GM19240 (cell line): ENCODE data around the gene KCNA10.
"Not testable (repeated sequence)": the region's sequence is repeated elsewhere in the genome, so short reads cannot be mapped to it uniquely, and the experiment has no call there.

ENCODE experiments used
- DNase-seq: peaks from one replicate; pipeline ENCODE4 v3.0.0; 2011; ENCODE audit warnings: low spot score; ENCODE audit not compliant: insufficient read length

The KCNA10 gene

GRCh38 chr1:110535985-110536384, 17.0 kb upstream of the KCNA10 start:
- no peak for DNase-seq

GRCh38 chr1:110533230-110533629, 14.3 kb upstream of the KCNA10 start:
- DNase-seq, result no peak

GRCh38 chr1:110529011-110529410, 10.0 kb upstream of the KCNA10 start:
- DNase-seq, result no peak

GRCh38 chr1:110526201-110526780, 7.3 kb upstream of the KCNA10 start:
- no peak for DNase-seq

- DNase-seq, result no peak
Observed at GRCh38 chr1:110525249-110525595, 6.2 kb upstream of the KCNA10 start.

- DNase-seq, result peak; percentile 56
Observed at GRCh38 chr1:110524311-110525248, 5.6 kb upstream of the KCNA10 start.

- DNase-seq, result no peak
Observed at GRCh38 chr1:110523011-110523410, 4.0 kb upstream of the KCNA10 start.

- no peak for DNase-seq
Observed at GRCh38 chr1:110522560-110522959, 3.6 kb upstream of the KCNA10 start.

- no peak for DNase-seq
Observed at GRCh38 chr1:110520827-110521226, 1.9 kb upstream of the KCNA10 start.

- DNase-seq, result no peak
Observed at GRCh38 chr1:110515891-110516290, 3.1 kb downstream of the KCNA10 start.

GRCh38 chr1:110515041-110515440, 3.9 kb downstream of the KCNA10 start:
- DNase-seq, result no peak

GRCh38 chr1:110513511-110513910, 5.5 kb downstream of the KCNA10 start:
- no peak for DNase-seq

- no peak for DNase-seq
Observed at GRCh38 chr1:110511436-110511835, 7.5 kb downstream of the KCNA10 start.

GRCh38 chr1:110510921-110511320, 8.1 kb downstream of the KCNA10 start:
- not testable (repeated sequence) for DNase-seq

GRCh38 chr1:110509655-110510054, 9.3 kb downstream of the KCNA10 start:
- no peak for DNase-seq

GRCh38 chr1:110508028-110508940, 10.7 kb downstream of the KCNA10 start:
- DNase-seq, result no peak

GRCh38 chr1:110506541-110506940, 12.4 kb downstream of the KCNA10 start:
- DNase-seq, result no peak

GRCh38 chr1:110505596-110505995, 13.4 kb downstream of the KCNA10 start:
- DNase-seq, result no peak

- DNase-seq, result no peak
Observed at GRCh38 chr1:110504226-110504625, 14.7 kb downstream of the KCNA10 start.

- no peak for DNase-seq
Observed at GRCh38 chr1:110503471-110503870, 15.5 kb downstream of the KCNA10 start.

- DNase-seq, result no peak
Observed at GRCh38 chr1:110502402-110503151, 16.4 kb downstream of the KCNA10 start.
